Epidermal melanocyte (primary cell): ENCODE data around the gene GFY.
A peak's percentile ranks its signal among the peaks of the same experiment; 100 is the strongest.

Experiments
- DNase-seq: peaks from one replicate; pipeline ENCODE4 v3.0.0; 2011; ENCODE audit warnings: low spot score; ENCODE audit not compliant: insufficient read length

The GFY gene

GRCh38 chr19:49408816-49409440, 16.3 kb upstream of the GFY start:
- peak; percentile 9 for DNase-seq

GRCh38 chr19:49409441-49410029, 15.7 kb upstream of the GFY start:
- peak; percentile 0 for DNase-seq

GRCh38 chr19:49411681-49412326, 13.4 kb upstream of the GFY start:
- DNase-seq: no peak

- DNase-seq: no peak
Observed at GRCh38 chr19:49413348-49413747, 11.8 kb upstream of the GFY start.

- no peak for DNase-seq
Observed at GRCh38 chr19:49414256-49414655, 10.9 kb upstream of the GFY start.

- no peak for DNase-seq
Observed at GRCh38 chr19:49415102-49415809, 9.9 kb upstream of the GFY start.

GRCh38 chr19:49415810-49416200, 9.4 kb upstream of the GFY start:
- no peak for DNase-seq

- DNase-seq: no peak
Observed at GRCh38 chr19:49417088-49417487, 8.1 kb upstream of the GFY start.

- DNase-seq: no peak
Observed at GRCh38 chr19:49418511-49418910, 6.7 kb upstream of the GFY start.

GRCh38 chr19:49419173-49419572, 6.0 kb upstream of the GFY start:
- DNase-seq: no peak

- DNase-seq: no peak
Observed at GRCh38 chr19:49420227-49420626, 5.0 kb upstream of the GFY start.

- DNase-seq: peak; percentile 87
Observed at GRCh38 chr19:49421039-49421877, 3.9 kb upstream of the GFY start.

- DNase-seq: no peak
Observed at GRCh38 chr19:49421878-49422202, 3.3 kb upstream of the GFY start.

- DNase-seq: peak; percentile 13
Observed at GRCh38 chr19:49422407-49423070, 2.6 kb upstream of the GFY start.

- DNase-seq: peak; percentile 2
Observed at GRCh38 chr19:49423071-49423984, 1.9 kb upstream of the GFY start, which contains the start of gene PTH2. TSS of gene PTH2 (minus strand) at chr19:49423441. CDS start at chr19:49423339, 102 bp downstream.

- peak; percentile 14 for DNase-seq
Observed at GRCh38 chr19:49423985-49424303, 1.2 kb upstream of the GFY start.

- peak; percentile 19 for DNase-seq
Observed at GRCh38 chr19:49425922-49426592, 869 bp downstream of the GFY start.

- peak; percentile 1 for DNase-seq
Observed at GRCh38 chr19:49427339-49427738, 2.2 kb downstream of the GFY start.

GRCh38 chr19:49427855-49428546, 2.8 kb downstream of the GFY start:
- peak; percentile 22 for DNase-seq
